ENCODE measurements around the gene DNHD1. TPM values are rescaled to one million over a fixed set of nuclear protein-coding genes. Genes with fewer than 3 reads are reported as not detected.

The DNHD1 gene
- total and polyA plus RNA-seq, 2 of the 4 experiments (the other 2 are of a cell fraction): 1.8 to 3.6 TPM

DNA sequence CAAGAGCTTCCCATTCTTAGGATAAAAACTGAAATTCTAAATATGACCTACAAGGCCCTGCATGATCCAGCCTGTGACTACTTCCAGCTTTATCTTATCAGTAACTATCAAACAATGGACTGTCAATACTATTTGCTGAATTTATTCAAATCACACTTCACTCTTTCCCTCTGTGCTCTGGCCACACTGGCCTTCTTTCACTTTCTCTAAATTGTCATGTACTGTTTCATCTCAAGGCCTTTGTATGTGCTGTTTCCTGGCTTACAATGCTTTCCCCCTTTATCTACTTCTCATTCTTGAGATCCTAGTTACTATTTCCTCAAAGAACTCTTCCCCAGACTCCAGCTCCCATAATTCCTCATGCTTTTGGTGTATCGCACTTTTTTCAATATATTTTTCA lies 10.1 kb upstream of the DNHD1 start:
- Histone ChIP-seq H3K9me3 (ENCODE audit: control insufficient read depth, insufficient read depth, low read length) (no peaks in the 10 kb centered on the region), H3K27me3 (ENCODE audit: control insufficient read depth, insufficient read depth, low read length) (no peaks in the 10 kb centered on the region), H3K9me1 (ENCODE audit: insufficient read depth, low read length) (no peaks in the 10 kb centered on the region), H3K56ac (ENCODE audit: extremely low read depth, insufficient read depth, low read length) (no peak overlapping the region), H2BK120ac (ENCODE audit: low read depth, low read length) (no peak overlapping the region), H2BK20ac (ENCODE audit: low read depth, low read length) (no peak overlapping the region), H3K18ac (ENCODE audit: low read depth, low read length) (no peak overlapping the region), H3K23ac (ENCODE audit: low read depth, low read length) (no peak overlapping the region), H3K4me1 (ENCODE audit: control insufficient read depth, insufficient read depth, low read length) (peaks cover 4% of the 10 kb centered on the region), H2BK15ac (ENCODE audit: low read depth, low read length) (no peak overlapping the region), H3K36me3 (ENCODE audit: control insufficient read depth, insufficient read depth, low read length) (peaks cover 12% of the 10 kb centered on the region), H4K91ac (ENCODE audit: insufficient read depth, low read depth, low read length) (no peak overlapping the region), H3K14ac (replicated peaks; ENCODE audit: low read depth, low read length) (no peak overlapping the region), H2AFZ (replicated peaks; ENCODE audit: low read length, poor library complexity) (no peak overlapping the region), H2AK5ac (ENCODE audit: low read depth, low read length) (no peak overlapping the region), H3K4ac (ENCODE audit: low read depth, low read length) (no peak overlapping the region), H3K9ac (ENCODE audit: low read depth, low read length) (no peak overlapping the region), H4K20me1 (ENCODE audit: insufficient read depth, low read length) (peaks cover 4% of the 10 kb centered on the region; the same call in 1 of the 2 replicates), H3K4me3 (ENCODE audit: insufficient read depth, low read depth, low read length) (no peak overlapping the region), H3K79me1 (ENCODE audit: low read depth in 1 of 2, low read length in 2 of 2) (peaks cover 30 to 34% of the 10 kb centered on the region in 2 experiments), H2AK9ac (replicated peaks; ENCODE audit: low read depth, low read length, poor library complexity) (no peak overlapping the region), H3K27ac (ENCODE audit: insufficient read depth, low read length) (no peak overlapping the region), H2BK5ac (ENCODE audit: low read depth, low read length, poor library complexity, severe bottlenecking) (no peak overlapping the region), H4K8ac (ENCODE audit: low read depth in 2 of 2, low read length in 2 of 2) (no peak overlapping the region), H4K5ac (ENCODE audit: low read depth, low read length) (no peak overlapping the region), H3K4me2 (ENCODE audit: low read depth, low read length) (no peak overlapping the region)
- TF ChIP-seq MAFK (IDR thresholded peaks at IDR 0.05; ENCODE audit: low read depth, low read length) (no peak), MXI1 (IDR thresholded peaks at IDR 0.05; ENCODE audit: borderline replicate concordance, low read depth, low read length) (no peak), MAZ (IDR thresholded peaks at IDR 0.05; ENCODE audit: borderline replicate concordance, low read depth, low read length) (no peak), NFE2L2 (IDR thresholded peaks at IDR 0.05; ENCODE audit: low read depth, low read length) (no peak), CTCF (conservative IDR thresholded peaks at IDR 0.05; ENCODE audit: low read depth, low read length) (no peak), RFX5 (IDR thresholded peaks at IDR 0.05; ENCODE audit: low read depth, low read length) (no peak), POLR2A (IDR thresholded peaks at IDR 0.05; ENCODE audit: low read depth, low read length) (no peak), CEBPB (IDR thresholded peaks at IDR 0.05; ENCODE audit: low read depth, low read length) (no peak), BHLHE40 (IDR thresholded peaks at IDR 0.05; ENCODE audit: low read depth, low read length) (no peak), SMC3 (IDR thresholded peaks at IDR 0.05; ENCODE audit: low read depth, low read length) (no peak), RAD21 (IDR thresholded peaks at IDR 0.05; ENCODE audit: low read length) (no peak), USF2 (IDR thresholded peaks at IDR 0.05; ENCODE audit: low read depth, low read length) (no peak), CHD1 (IDR thresholded peaks at IDR 0.05; ENCODE audit: low read depth, low read length) (no peak)
- TF ChIP-seq, protein P1, sequence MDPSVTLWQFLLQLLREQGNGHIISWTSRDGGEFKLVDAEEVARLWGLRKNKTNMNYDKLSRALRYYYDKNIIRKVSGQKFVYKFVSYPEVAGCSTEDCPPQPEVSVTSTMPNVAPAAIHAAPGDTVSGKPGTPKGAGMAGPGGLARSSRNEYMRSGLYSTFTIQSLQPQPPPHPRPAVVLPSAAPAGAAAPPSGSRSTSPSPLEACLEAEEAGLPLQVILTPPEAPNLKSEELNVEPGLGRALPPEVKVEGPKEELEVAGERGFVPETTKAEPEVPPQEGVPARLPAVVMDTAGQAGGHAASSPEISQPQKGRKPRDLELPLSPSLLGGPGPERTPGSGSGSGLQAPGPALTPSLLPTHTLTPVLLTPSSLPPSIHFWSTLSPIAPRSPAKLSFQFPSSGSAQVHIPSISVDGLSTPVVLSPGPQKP (IDR thresholded peaks at IDR 0.05; ENCODE audit: borderline replicate concordance, low read depth, low read length): no peak
- ChIA-PET CTCF (interaction anchor here (1.2 to 1.5 kb wide), 2 partner anchors 14 to 18 kb away, joined by 3 to 5 read pairs; no protein-coding TSS in a partner anchor), POLR2A (ENCODE audit: unreplicated experiment) (no interaction called here)
- DNase-seq (no peak), ATAC-seq (ENCODE audit: low read depth) (no peak)
- intact Hi-C loops (cut with micrococcal nuclease): no loop called here
- WGBS, 2 experiments (ENCODE audit: extremely low coverage in 2 of 2, insufficient read length in 1 of 2): no CpG with 5 or more reads among the region's 1 CpG
- dilution Hi-C loops (cut with HindIII; ENCODE audit: low sequenced_read_pairs, unreplicated experiment): no loop called here
- in situ Hi-C loops (cut with MboI; ENCODE audit: low sequenced_read_pairs): no loop called here
- no TSS peak for BruUV-seq (replicated peaks)
